Panc1 (cell line): ENCODE measurements around the gene KCTD15. TPM values are rescaled to one million over a fixed set of nuclear protein-coding genes. Genes with fewer than 3 reads are reported as not detected.

Experiments used
- ATAC-seq: fragments of 200-7000 bp; cut with Tn5 transposase; 2 replicates; pipeline ENCODE4 v1.9.1; 2020; ENCODE audit warnings: mild to moderate bottlenecking, moderate library complexity
- BruUV-seq: library from RNA; stranded (reverse); fragments of 400-500 nt; replicated peaks from 2 replicates; lab custom pipeline; 2021; lab: Mats Ljungman, UMichigan
- CTCF ChIA-PET: fragments of 300-600 bp; sonication (Branson Sonifier 250); formaldehyde crosslinking; loops from one replicate; lab custom pipeline; 2022; ENCODE audit warnings: antibody characterized with exemption; lab: Charles Lee
- POLR2A ChIA-PET: fragments of 300-600 bp; sonication (Branson Sonifier 250); formaldehyde crosslinking; loops from one replicate; lab custom pipeline; 2022; ENCODE audit warnings: antibody characterized with exemption; lab: Charles Lee
- DNase-seq: peaks from one replicate; pipeline ENCODE4 v3.0.0-alpha.2; 2010; ENCODE audit warnings: low read depth, low spot score
- H3K27ac ChIP-seq: 2 replicates; pipeline ENCODE4 v1.5.1; 2011; ENCODE audit warnings: mild to moderate bottlenecking, low read length, inconsistent platforms
- H3K27me3 ChIP-seq: fragments of 200-500 bp; sonication (Bioruptor generic); 2 replicates; pipeline ENCODE4 v1.6.0; 2014; ENCODE audit warnings: low read length, inconsistent platforms; ENCODE audit not compliant: control insufficient read depth, insufficient read depth
- H3K36me3 ChIP-seq: fragments of 200-500 bp; sonication (Bioruptor generic); 2 replicates; pipeline ENCODE4 v1.5.1; 2014; ENCODE audit warnings: inconsistent platforms, mild to moderate bottlenecking, low read length, moderate library complexity; ENCODE audit not compliant: control insufficient read depth, insufficient read depth
- H3K4me1 ChIP-seq: 2 replicates; pipeline ENCODE4 v1.5.1; 2011; ENCODE audit warnings: inconsistent platforms, mild to moderate bottlenecking, low read length, moderate library complexity; ENCODE audit not compliant: control insufficient read depth, insufficient read depth
- H3K4me3 ChIP-seq, 2 experiments: 2 replicates each; pipeline ENCODE4 v1.5.1; 2011 to 2012; ENCODE audit warnings: low read depth in 2 of 2, low read length in 2 of 2, mild to moderate bottlenecking in 2 of 2, inconsistent platforms in 1 of 2, moderate library complexity in 1 of 2
- H3K9me3 ChIP-seq: fragments of 200-500 bp; sonication (Bioruptor generic); 2 replicates; pipeline ENCODE4 v1.5.1; 2014; ENCODE audit warnings: low read depth, mild to moderate bottlenecking, inconsistent platforms, low read length, moderate library complexity; ENCODE audit not compliant: control insufficient read depth, insufficient read depth
- POLR2AphosphoS5 ChIP-seq: IDR thresholded peaks from 2 replicates; pipeline ENCODE4 v1.6.1; 2012; ENCODE audit warnings: mild to moderate bottlenecking, low read depth, low read length, moderate library complexity
- SIN3A ChIP-seq: IDR thresholded peaks from 2 replicates; pipeline ENCODE4 v1.6.1; 2012; ENCODE audit warnings: low read depth, mild to moderate bottlenecking, low read length, moderate library complexity, borderline replicate concordance; ENCODE audit not compliant: insufficient read depth
- TCF7L2 ChIP-seq: IDR thresholded peaks from 2 replicates; pipeline ENCODE4 v1.6.1; 2011; ENCODE audit warnings: mild to moderate bottlenecking, low read depth, low read length, inconsistent platforms
- in situ Hi-C: cut with HindIII; loops from 2 replicates; pipeline ENCODE4 v1.10.0; 2016; ENCODE audit warnings: low sequenced_read_pairs, low pct_unique_long_range_greater_than_20kb
- intact Hi-C: fragments of 100-400 bp; cut with micrococcal nuclease; formaldehyde crosslinking; loops from one replicate; pipeline ENCODE4 v1.10.0; 2022; ENCODE audit not compliant: unreplicated experiment
- total RNA-seq: library from RNA; stranded (reverse); gene quantifications from one replicate; pipeline ENCODE4 v1.2.1, GENCODE V29; 2021; ENCODE audit not compliant: unreplicated experiment
- TF ChIP-seq, protein P1 (sequence below): fragments of 450-650 bp; IDR thresholded peaks from 2 replicates; pipeline ENCODE4 v1.5.1; 2017; ENCODE audit warnings: mild to moderate bottlenecking
- TF ChIP-seq, protein P2 (sequence below), 2 experiments: IDR thresholded peaks; 2 replicates each; pipeline ENCODE4 v1.6.1; 2011 to 2012; ENCODE audit warnings: low read depth in 2 of 2, control low read depth in 1 of 2, low read length in 1 of 2, mild to moderate bottlenecking in 1 of 2, moderate library complexity in 1 of 2; ENCODE audit not compliant: insufficient read depth in 1 of 2

The KCTD15 gene
- total RNA-seq, 1 experiment from 2014 or later: 27.8 TPM

GRCh38 chr19:33840382-33840781 is 43.7 kb downstream of the KCTD15 start:
- Histone ChIP-seq H3K36me3 (no peaks in the 10 kb centered on the region), H3K9me3 (no peaks in the 10 kb centered on the region), H3K27me3 (peaks cover 4% of the 10 kb centered on the region), H3K4me1 (no peaks in the 10 kb centered on the region), H3K4me3 (no peak overlapping the region), H3K27ac (no peak overlapping the region)
- intact Hi-C loops (no loop called here), in situ Hi-C loops (no loop called here)
- DNase-seq (no peak), ATAC-seq (no peak)
- no peak for TF ChIP-seq POLR2AphosphoS5
- TF ChIP-seq SIN3A: no peak
- TF ChIP-seq TCF7L2: no peak
- TF ChIP-seq, protein P1, sequence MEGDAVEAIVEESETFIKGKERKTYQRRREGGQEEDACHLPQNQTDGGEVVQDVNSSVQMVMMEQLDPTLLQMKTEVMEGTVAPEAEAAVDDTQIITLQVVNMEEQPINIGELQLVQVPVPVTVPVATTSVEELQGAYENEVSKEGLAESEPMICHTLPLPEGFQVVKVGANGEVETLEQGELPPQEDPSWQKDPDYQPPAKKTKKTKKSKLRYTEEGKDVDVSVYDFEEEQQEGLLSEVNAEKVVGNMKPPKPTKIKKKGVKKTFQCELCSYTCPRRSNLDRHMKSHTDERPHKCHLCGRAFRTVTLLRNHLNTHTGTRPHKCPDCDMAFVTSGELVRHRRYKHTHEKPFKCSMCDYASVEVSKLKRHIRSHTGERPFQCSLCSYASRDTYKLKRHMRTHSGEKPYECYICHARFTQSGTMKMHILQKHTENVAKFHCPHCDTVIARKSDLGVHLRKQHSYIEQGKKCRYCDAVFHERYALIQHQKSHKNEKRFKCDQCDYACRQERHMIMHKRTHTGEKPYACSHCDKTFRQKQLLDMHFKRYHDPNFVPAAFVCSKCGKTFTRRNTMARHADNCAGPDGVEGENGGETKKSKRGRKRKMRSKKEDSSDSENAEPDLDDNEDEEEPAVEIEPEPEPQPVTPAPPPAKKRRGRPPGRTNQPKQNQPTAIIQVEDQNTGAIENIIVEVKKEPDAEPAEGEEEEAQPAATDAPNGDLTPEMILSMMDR: no peak
- TF ChIP-seq, protein P2, sequence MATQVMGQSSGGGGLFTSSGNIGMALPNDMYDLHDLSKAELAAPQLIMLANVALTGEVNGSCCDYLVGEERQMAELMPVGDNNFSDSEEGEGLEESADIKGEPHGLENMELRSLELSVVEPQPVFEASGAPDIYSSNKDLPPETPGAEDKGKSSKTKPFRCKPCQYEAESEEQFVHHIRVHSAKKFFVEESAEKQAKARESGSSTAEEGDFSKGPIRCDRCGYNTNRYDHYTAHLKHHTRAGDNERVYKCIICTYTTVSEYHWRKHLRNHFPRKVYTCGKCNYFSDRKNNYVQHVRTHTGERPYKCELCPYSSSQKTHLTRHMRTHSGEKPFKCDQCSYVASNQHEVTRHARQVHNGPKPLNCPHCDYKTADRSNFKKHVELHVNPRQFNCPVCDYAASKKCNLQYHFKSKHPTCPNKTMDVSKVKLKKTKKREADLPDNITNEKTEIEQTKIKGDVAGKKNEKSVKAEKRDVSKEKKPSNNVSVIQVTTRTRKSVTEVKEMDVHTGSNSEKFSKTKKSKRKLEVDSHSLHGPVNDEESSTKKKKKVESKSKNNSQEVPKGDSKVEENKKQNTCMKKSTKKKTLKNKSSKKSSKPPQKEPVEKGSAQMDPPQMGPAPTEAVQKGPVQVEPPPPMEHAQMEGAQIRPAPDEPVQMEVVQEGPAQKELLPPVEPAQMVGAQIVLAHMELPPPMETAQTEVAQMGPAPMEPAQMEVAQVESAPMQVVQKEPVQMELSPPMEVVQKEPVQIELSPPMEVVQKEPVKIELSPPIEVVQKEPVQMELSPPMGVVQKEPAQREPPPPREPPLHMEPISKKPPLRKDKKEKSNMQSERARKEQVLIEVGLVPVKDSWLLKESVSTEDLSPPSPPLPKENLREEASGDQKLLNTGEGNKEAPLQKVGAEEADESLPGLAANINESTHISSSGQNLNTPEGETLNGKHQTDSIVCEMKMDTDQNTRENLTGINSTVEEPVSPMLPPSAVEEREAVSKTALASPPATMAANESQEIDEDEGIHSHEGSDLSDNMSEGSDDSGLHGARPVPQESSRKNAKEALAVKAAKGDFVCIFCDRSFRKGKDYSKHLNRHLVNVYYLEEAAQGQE (IDR thresholded peaks at IDR 0.05; ENCODE audit: insufficient read depth in 1 of 2, low read depth in 2 of 2, low read length in 1 of 2): no peak
- no TSS peak for BruUV-seq
- ChIA-PET CTCF (interaction anchor here (0.7 kb wide), 1 partner anchor 67 kb away, joined by 3 read pairs; no protein-coding TSS in a partner anchor), POLR2A (no interaction called here)

- Histone ChIP-seq H3K4me3 (no peak overlapping the region), H3K36me3 (no peaks in the 10 kb centered on the region), H3K27me3 (peaks cover 4% of the 10 kb centered on the region), H3K9me3 (no peaks in the 10 kb centered on the region), H3K4me1 (no peaks in the 10 kb centered on the region), H3K27ac (no peak overlapping the region)
- CTCF ChIA-PET: interaction anchor here (0.7 kb wide), 1 partner anchor 66 kb away, joined by 3 read pairs; no protein-coding TSS in a partner anchor
- ATAC-seq (no peak), DNase-seq (no peak)
- POLR2A ChIA-PET: no interaction called here
- BruUV-seq: no TSS peak
- TF ChIP-seq POLR2AphosphoS5 (no peak), TCF7L2 (no peak)
- TF ChIP-seq, protein P1: no peak
- TF ChIP-seq, protein P2 (IDR thresholded peaks at IDR 0.05; ENCODE audit: insufficient read depth in 1 of 2, low read depth in 2 of 2, low read length in 1 of 2): no peak
- in situ Hi-C loops: no loop called here
- intact Hi-C loops: no loop called here
Observed at GRCh38 chr19:33840783-33841182, 44.1 kb downstream of the KCTD15 start.
